HepG2 (cell line): Measurements from ENCODE around the gene GFOD1. TPM values are rescaled to one million over a fixed set of nuclear protein-coding genes. Genes with fewer than 3 reads are reported as not detected.

Experiments used
- ATAC-seq: fragments of 200-7000 bp; cut with Tn5 transposase; 3 replicates; pipeline ENCODE4 v1.9.1; 2020; ENCODE audit warnings: mild to moderate bottlenecking, moderate library complexity
- BruUV-seq: library from RNA; stranded (reverse); fragments of 400-500 nt; replicated peaks from 2 replicates; lab custom pipeline; 2021; lab: Mats Ljungman, UMichigan
- CTCF ChIA-PET: fragments of 300-600 bp; formaldehyde crosslinking; extraction: SDS; loops from one replicate; lab custom pipeline; 2021; ENCODE audit warnings: low total read pairs, inconsistent platforms, low intra/inter-chr PET ratio; lab: Yijun Ruan, JAX
- POLR2A ChIA-PET: fragments of 350-600 bp; sonication (Branson Sonifier 250); formaldehyde crosslinking; loops from one replicate; lab custom pipeline; 2020; ENCODE audit warnings: antibody characterized with exemption, inconsistent platforms; lab: Yijun Ruan, JAX
- DNase-seq: peaks from one replicate; pipeline ENCODE4 v3.0.0-alpha.2; 2015; ENCODE audit warnings: low spot score
- FAIRE-seq: peaks from 3 replicates; lab custom pipeline; 2011; peaks lifted over from hg19 to GRCh38; lab: Jason Lieb, UNC
- H2AFZ ChIP-seq: one replicate; pipeline ENCODE4 v1.6.1; 2011; ENCODE audit warnings: low read length, inconsistent platforms
- H3K27ac ChIP-seq: fragments of 300-600 bp; 3 replicates; pipeline ENCODE4 v1.8.0; 2011; ENCODE audit warnings: mixed run types, mild to moderate bottlenecking, mixed read lengths, low read length, inconsistent platforms; ENCODE audit not compliant: insufficient read depth; ENCODE audit errors: extremely low read length
- H3K27me3 ChIP-seq, 2 experiments: fragments of 200-600 bp in 1 of 2; 2 replicates in 1 of 2; 3 replicates in 1 of 2; pipeline versions ENCODE4 v1.6.0 to v1.8.0; 2011; ENCODE audit warnings: low read length in 2 of 2, mild to moderate bottlenecking in 2 of 2, moderate library complexity in 2 of 2, inconsistent platforms in 1 of 2; ENCODE audit not compliant: insufficient read depth in 2 of 2, control insufficient read depth in 1 of 2
- H3K36me3 ChIP-seq, 2 experiments: fragments of 200-600 bp in 1 of 2; replicated peaks in 1 of 2; 2 replicates in 1 of 2; 3 replicates in 1 of 2; pipeline versions ENCODE4 v1.5.1 to v1.8.0; 2011; ENCODE audit warnings: low read length in 2 of 2, inconsistent platforms in 1 of 2; ENCODE audit not compliant: insufficient read depth in 2 of 2, control insufficient read depth in 1 of 2
- H3K4me1 ChIP-seq: 2 replicates; pipeline ENCODE4 v1.5.1; 2012; ENCODE audit warnings: low read length, inconsistent platforms; ENCODE audit not compliant: insufficient read depth
- H3K4me2 ChIP-seq: 2 replicates; pipeline ENCODE4 v1.6.0; 2011; ENCODE audit warnings: low read depth, low read length, inconsistent platforms
- H3K4me3 ChIP-seq, 3 experiments: fragments of 200-600 bp in 1 of 3; sonication (generic), shearing (Covaris generic) in 1 of 3; replicated peaks in 1 of 3; 2 replicates each; pipeline ENCODE4 v1.5.1; 2011 to 2016; ENCODE audit warnings: low read length in 3 of 3, inconsistent platforms in 2 of 3, low read depth in 2 of 3, mild to moderate bottlenecking in 2 of 3, control low read depth in 1 of 3, mixed read lengths in 1 of 3; ENCODE audit not compliant: insufficient read depth in 1 of 3
- H3K79me2 ChIP-seq: one replicate; pipeline ENCODE4 v1.6.1; 2011; ENCODE audit warnings: low read length, inconsistent platforms; ENCODE audit not compliant: insufficient read depth
- H3K9ac ChIP-seq: 2 replicates; pipeline ENCODE4 v1.6.0; 2011; ENCODE audit warnings: mild to moderate bottlenecking, low read depth, low read length, inconsistent platforms; ENCODE audit not compliant: insufficient read depth
- H3K9me3 ChIP-seq: 2 replicates; pipeline ENCODE4 v1.5.1; 2012; ENCODE audit warnings: mild to moderate bottlenecking, low read length
- H4K20me1 ChIP-seq: 2 replicates; pipeline ENCODE4 v1.6.0; 2011; ENCODE audit warnings: inconsistent platforms, mild to moderate bottlenecking, low read length, moderate library complexity; ENCODE audit not compliant: insufficient read depth
- CENPT ChIP-seq: sonication (generic); formaldehyde crosslinking; IDR thresholded peaks from 2 replicates; pipeline ENCODE4 v1.8.0; 2022; ENCODE audit warnings: low read depth, mild to moderate bottlenecking, moderate library complexity, missing genetic modification reagents
- HNF4A ChIP-seq: sonication (generic); formaldehyde crosslinking; IDR thresholded peaks from 2 replicates; pipeline ENCODE4 v1.4.0; 2020; ENCODE audit warnings: missing genetic modification reagents
- MLLT10 ChIP-seq: sonication (generic); formaldehyde crosslinking; IDR thresholded peaks from 2 replicates; pipeline ENCODE4 v1.4.0; 2020; ENCODE audit warnings: missing genetic modification reagents
- XBP1 ChIP-seq: sonication (generic); formaldehyde crosslinking; IDR thresholded peaks from 2 replicates; pipeline ENCODE4 v1.5.0; 2020; ENCODE audit warnings: missing genetic modification reagents
- ZNF260 ChIP-seq: sonication (generic); formaldehyde crosslinking; IDR thresholded peaks from 2 replicates; pipeline ENCODE4 v1.4.0; 2020; ENCODE audit warnings: missing genetic modification reagents, low read depth, mild to moderate bottlenecking, borderline replicate concordance
- ZNF326 ChIP-seq: sonication (generic); formaldehyde crosslinking; IDR thresholded peaks from 2 replicates; pipeline ENCODE4 v1.4.0; 2020; ENCODE audit warnings: missing genetic modification reagents, borderline replicate concordance
- ZNF337 ChIP-seq: sonication (generic); formaldehyde crosslinking; IDR thresholded peaks from 2 replicates; pipeline ENCODE4 v1.5.1; 2020; ENCODE audit warnings: missing genetic modification reagents, low read depth, mild to moderate bottlenecking, borderline replicate concordance
- WGBS: methylation state at CpG from one replicate; pipeline ENCODE4 v1.1.6; 2017; ENCODE audit warnings: low lambda C conversion rate; 5-methylcytosine and 5-hydroxymethylcytosine counted together
- in situ Hi-C: cut with HindIII; loops from 2 replicates; pipeline ENCODE4 v1.10.0; 2017; ENCODE audit warnings: low pct_unique_long_range_greater_than_20kb; ENCODE audit not compliant: extremely low pct_ligation_motif_present
- intact Hi-C: fragments of 100-400 bp; cut with micrococcal nuclease; formaldehyde crosslinking; loops from one replicate; pipeline ENCODE4 v1.10.0; 2022; ENCODE audit not compliant: unreplicated experiment
- polyA plus RNA-seq, 8 experiments: library from polyadenylated mRNA; depleted of rRNA in 3 of 8; stranded (reverse) in 7 of 8; unstranded in 1 of 8; fragments of >200 nt; fragmentation: Illumina TruSeq in 4 of 8; extraction: Trizol in 4 of 8; gene quantifications; 2 replicates each; pipeline versions ENCODE4 v1.2.1 to v1.2.3, GENCODE V29; 2011 to 2016; ENCODE audit warnings: low read depth in 4 of 8, missing spikeins in 1 of 8, mixed read lengths in 1 of 8; ENCODE audit not compliant: insufficient read depth in 1 of 8
- total RNA-seq, 5 experiments: library from RNA; depleted of rRNA; stranded (reverse); fragments of >200 nt; fragmentation: Illumina TruSeq; extraction: Trizol; gene quantifications; 2 replicates each; pipeline ENCODE4 v1.2.3, GENCODE V29; 2016; ENCODE audit warnings: low read depth in 1 of 5
- TF ChIP-seq, protein P1 (sequence below): sonication (generic); formaldehyde crosslinking; IDR thresholded peaks from 2 replicates; pipeline ENCODE4 v1.8.1; 2023; ENCODE audit warnings: mild to moderate bottlenecking, missing genetic modification reagents
- TF ChIP-seq, protein P2 (sequence below): sonication (generic); formaldehyde crosslinking; IDR thresholded peaks from 2 replicates; pipeline ENCODE4 v1.5.1; 2020; ENCODE audit warnings: mild to moderate bottlenecking, missing genetic modification reagents, borderline replicate concordance
- TF ChIP-seq, protein P3 (sequence below): IDR thresholded peaks from 2 replicates; pipeline ENCODE4 v1.6.1; 2016; ENCODE audit warnings: mild to moderate bottlenecking, missing biosample characterization, missing genetic modification reagents
- TF ChIP-seq, protein P4 (sequence below): sonication (generic); formaldehyde crosslinking; IDR thresholded peaks from 2 replicates; pipeline ENCODE4 v1.9.0; 2021; ENCODE audit warnings: missing genetic modification reagents, mild to moderate bottlenecking, borderline replicate concordance

Gene GFOD1
- total and polyA plus RNA-seq, 2 of the 13 experiments (the other 11 are each of a cell fraction or from before 2014, with no cell fraction given), result 1.9 to 6.4 TPM

DNA sequence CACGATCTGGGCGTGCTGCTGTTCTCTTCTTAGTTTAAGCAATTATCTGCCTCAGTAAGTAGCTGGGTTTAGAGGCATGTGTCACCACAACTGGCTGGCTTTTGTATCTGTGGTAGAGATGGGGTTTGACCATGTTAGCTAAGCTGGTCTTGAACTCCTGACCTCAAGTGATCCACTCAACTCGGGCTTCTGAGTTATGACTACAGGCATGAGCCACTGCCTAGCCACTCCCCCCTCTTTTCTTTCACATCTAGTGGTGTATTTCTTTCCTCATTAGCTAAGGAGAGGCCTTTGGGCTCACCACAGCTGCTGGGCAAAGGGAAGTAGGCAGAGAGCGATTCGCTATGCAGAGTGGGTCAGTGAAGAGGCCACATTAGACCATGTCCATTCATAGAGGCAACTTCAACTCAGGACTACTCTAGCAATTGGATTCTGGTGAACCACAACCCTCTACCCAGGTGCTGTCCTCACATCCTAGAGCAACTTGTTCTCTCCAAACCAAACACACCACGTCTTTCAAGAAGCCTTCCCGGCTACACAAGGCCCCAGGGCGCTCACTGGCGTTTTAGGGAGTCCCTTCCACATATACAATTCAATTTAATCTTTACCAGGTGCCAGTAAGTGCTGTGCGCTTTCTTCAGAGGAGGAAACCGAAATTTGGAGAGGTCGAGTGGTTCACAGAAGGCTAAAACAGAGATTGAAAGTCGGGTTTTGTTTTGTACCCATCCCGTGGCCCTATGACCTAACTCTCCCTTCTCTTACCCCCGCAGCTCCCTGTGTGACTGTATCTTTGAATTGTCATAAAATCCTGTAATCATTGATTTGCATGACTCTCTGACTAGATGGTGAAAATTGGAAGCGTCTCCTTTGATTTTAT lies 26.5 kb upstream of the GFOD1 start:
- ChIA-PET CTCF (no interaction called here), POLR2A (no interaction called here)
- DNase-seq (no peak), FAIRE-seq (no peak), ATAC-seq (no peak; the same call in 2 of the 3 replicates)
- Histone ChIP-seq H2AFZ (no peak overlapping the region), H3K4me3 (no peak overlapping the region), H3K79me2 (no peaks in the 10 kb centered on the region), H3K9me3 (no peaks in the 10 kb centered on the region), H3K4me2 (no peak overlapping the region), H4K20me1 (no peaks in the 10 kb centered on the region), H3K9ac (no peak overlapping the region), H3K4me1 (peaks cover 14% of the 10 kb centered on the region), H3K27ac (no peak overlapping the region), H3K27me3 (peaks cover 2 to 15% of the 10 kb centered on the region in 2 experiments; a peak in 3 of 5 replicates), H3K36me3 (no peaks in the 10 kb centered on the region)
- no TSS peak for BruUV-seq
- 50% methylated on average over 16 of the region's 16 CpGs for WGBS
- intact Hi-C loops, result loop anchor here (5.0 kb wide), 1 partner anchor 383 kb away; no protein-coding TSS in a partner anchor
- in situ Hi-C loops, result no loop called here
- TF ChIP-seq CENPT (CRISPR knock-in tag) (no peak), ZNF326 (CRISPR knock-in tag) (no peak), ZNF260 (CRISPR knock-in tag) (no peak), ZNF337 (CRISPR knock-in tag) (no peak), MLLT10 (CRISPR knock-in tag) (no peak), HNF4A (CRISPR knock-in tag) (no peak), XBP1 (CRISPR knock-in tag) (no peak)
- TF ChIP-seq, protein P1, sequence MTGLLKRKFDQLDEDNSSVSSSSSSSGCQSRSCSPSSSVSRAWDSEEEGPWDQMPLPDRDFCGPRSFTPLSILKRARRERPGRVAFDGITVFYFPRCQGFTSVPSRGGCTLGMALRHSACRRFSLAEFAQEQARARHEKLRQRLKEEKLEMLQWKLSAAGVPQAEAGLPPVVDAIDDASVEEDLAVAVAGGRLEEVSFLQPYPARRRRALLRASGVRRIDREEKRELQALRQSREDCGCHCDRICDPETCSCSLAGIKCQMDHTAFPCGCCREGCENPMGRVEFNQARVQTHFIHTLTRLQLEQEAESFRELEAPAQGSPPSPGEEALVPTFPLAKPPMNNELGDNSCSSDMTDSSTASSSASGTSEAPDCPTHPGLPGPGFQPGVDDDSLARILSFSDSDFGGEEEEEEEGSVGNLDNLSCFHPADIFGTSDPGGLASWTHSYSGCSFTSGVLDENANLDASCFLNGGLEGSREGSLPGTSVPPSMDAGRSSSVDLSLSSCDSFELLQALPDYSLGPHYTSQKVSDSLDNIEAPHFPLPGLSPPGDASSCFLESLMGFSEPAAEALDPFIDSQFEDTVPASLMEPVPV (CRISPR knock-in tag), result no peak
- TF ChIP-seq, protein P2, sequence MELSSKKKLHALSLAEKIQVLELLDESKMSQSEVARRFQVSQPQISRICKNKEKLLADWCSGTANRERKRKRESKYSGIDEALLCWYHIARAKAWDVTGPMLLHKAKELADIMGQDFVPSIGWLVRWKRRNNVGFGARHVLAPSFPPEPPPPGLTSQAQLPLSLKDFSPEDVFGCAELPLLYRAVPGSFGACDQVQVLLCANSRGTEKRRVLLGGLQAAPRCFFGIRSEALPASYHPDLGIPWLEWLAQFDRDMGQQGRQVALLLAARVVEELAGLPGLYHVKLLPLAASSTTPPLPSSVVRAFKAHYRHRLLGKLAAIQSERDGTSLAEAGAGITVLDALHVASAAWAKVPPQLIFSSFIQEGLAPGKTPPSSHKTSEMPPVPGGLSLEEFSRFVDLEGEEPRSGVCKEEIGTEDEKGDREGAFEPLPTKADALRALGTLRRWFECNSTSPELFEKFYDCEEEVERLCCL, result no peak
- TF ChIP-seq, protein P3, sequence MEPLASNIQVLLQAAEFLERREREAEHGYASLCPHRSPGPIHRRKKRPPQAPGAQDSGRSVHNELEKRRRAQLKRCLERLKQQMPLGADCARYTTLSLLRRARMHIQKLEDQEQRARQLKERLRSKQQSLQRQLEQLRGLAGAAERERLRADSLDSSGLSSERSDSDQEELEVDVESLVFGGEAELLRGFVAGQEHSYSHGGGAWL, result no peak
- TF ChIP-seq, protein P4, sequence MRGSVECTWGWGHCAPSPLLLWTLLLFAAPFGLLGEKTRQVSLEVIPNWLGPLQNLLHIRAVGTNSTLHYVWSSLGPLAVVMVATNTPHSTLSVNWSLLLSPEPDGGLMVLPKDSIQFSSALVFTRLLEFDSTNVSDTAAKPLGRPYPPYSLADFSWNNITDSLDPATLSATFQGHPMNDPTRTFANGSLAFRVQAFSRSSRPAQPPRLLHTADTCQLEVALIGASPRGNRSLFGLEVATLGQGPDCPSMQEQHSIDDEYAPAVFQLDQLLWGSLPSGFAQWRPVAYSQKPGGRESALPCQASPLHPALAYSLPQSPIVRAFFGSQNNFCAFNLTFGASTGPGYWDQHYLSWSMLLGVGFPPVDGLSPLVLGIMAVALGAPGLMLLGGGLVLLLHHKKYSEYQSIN (CRISPR knock-in tag), result no peak
